NCI-H2081 (cell line): ENCODE results near the gene PPIB.

Source experiments
- DNase-seq, 2 experiments: peaks; one replicate each; lab custom pipeline; 2025; lab: John Stamatoyannopoulos, UW

Gene PPIB

DNA sequence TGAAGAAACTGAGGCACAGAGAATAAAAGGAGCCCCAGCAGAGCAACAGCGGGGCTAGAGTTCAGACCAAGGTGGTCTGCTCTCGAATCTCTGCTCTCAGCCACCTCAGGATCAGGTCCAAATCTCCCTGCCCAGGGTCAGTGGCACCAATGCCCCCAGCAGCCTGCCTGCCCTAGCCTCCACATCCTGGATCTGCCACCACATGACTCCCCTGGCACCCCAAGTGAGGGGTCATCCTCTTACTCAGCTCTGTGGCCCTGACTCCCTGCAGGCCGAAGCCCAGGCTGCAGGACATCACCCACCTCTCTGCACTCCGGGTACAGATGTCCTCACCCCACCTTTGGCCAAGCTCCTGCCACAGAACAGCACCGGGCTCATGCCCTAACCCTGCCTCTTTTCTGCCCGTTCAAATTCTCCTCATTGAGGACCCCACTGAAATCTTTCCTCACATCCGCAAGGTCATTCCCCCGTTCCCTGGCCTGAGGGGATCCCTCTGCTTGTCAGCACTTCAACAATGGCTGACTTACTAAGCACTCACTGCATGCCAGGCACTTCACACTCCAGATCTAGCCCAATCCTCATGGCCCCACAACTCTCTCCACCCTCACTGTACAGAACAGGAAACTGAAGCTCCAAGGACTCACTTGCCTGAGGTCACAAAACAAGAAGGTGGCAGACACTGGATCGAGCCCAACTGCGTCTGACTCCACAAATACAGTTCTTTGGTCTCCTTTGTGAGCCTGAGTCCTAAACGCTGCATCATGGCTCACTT, 4.3 kb downstream of the PPIB start:
- no peak for DNase-seq

DNA sequence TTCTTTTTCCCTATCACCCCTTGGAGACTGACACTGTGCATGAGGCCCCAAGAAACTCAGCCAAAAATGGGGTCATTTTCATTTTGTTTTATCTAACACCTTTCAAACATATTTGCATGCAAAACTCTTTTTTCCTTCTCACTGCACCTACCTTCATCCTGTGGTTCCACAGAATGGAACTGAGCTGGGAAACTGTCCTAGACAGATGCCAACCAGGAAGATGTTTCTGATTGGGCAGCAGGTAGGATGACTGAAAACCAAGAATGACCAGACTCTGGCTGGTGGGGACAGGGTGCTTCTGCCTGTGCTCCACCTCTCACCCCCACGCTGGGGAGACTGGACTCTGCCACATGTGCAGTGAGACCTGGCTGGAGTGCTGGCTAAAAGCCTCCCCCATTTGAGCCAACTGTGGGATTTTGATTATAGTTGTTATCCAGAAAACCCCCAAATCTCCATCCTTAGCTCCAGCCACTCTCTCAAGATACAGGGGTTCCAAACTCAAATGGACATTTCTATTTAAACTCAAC, 5.2 kb downstream of the PPIB start:
- no peak for DNase-seq

GRCh38 chr15:64156652-64157331, 6.0 kb downstream of the PPIB start:
- DNase-seq = no peak

- no peak for DNase-seq
Measured at GRCh38 chr15:64155802-64156651, 6.8 kb downstream of the PPIB start.

DNA sequence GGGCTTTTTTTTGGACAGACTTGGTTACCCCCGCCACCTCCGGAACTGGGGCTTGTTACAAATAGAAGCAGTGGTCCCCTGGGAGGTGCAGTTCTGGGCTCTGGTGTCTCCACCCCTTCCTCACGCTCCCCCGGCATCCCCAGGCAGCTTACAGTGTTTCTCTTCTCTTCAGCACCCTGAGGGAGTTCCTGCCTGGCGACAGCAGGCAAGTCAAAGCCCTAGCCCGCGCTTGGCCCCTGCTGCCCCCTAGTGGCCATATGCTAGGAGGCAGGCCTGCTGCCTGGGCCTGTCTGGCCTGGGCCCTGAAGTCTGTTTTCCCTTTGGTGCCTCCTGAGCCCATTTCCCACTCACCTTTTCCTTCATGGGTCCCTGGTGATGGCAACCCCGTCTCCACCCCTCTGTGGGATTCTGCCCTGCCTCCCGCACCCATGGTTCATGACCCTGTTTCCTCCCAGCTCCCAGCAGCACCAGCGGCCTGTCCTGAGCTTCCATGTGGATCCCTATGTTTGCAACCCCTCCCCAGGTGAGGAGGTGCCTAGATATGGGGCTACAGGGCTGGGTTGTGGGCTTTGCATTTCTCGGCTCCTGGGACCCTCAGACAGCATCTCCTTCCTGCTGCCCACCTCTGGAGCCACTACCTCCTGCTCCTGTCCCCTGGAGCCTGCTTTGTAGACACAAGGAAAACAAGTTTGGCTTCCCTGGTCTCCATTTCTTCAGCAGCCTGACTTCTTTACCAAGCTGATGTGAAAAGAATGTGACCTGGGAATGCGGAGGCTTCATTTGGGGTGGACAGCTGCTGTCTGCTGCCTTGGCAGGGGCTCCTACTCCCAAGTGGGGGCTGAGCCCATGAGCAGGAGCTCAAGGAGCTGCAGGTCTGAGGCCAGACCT, 9.1 kb downstream of the PPIB start:
- DNase-seq = peak; percentile 87

- DNase-seq = peak in 1 of 2 experiments; percentile 22
Measured at GRCh38 chr15:64152507-64153387, 10.1 kb downstream of the PPIB start.

- peak; percentile 42 to 48 for DNase-seq
Measured at GRCh38 chr15:64151727-64152506, 10.9 kb downstream of the PPIB start, which contains the start of gene SNX22. Gene SNX22 (plus strand): TSS chr15:64151731. CDS start chr15:64151776, 45 bp downstream.

GRCh38 chr15:64149893-64150578, 12.8 kb downstream of the PPIB start:
- no peak for DNase-seq

GRCh38 chr15:64149424-64149823, 13.4 kb downstream of the PPIB start:
- DNase-seq = peak in 1 of 2 experiments; percentile 40

DNA sequence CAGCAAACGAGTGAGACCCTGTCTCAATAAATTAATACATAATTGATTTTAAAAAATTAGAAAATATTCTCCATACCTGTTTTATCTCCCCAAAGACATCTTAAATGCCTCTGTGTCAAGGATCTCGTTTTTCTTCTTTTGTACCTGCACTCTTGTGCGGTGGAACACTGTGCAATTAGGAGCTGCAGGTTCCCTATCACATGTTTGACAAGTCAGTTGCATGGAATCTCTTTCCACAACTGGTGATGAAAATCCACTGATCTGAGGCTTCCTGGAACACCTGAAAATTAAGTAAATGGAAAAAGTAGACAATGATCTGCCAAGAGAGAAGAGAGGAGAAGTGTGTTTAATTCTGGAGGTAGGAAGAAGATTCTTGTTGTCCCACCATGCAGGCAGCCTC, 14.2 kb downstream of the PPIB start:
- no peak for DNase-seq

DNA sequence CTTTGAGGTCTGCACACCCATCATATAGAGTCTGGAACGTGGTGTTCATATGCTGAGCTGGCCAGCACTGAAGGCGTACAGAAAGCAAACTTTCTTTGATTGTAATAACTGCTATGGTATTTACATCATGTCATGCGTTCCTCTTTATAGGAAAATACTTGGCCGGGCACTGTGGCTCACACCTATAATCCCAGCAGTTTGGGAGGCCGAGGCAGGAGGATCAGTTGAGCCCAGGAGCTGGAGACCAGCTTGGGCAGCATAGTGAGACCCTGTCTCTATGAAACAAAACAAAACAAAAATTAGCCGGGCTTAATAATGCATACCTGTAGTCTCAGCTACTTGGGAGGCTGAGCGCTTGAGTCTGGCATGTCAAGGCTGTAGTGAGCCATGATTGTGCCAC, 14.7 kb downstream of the PPIB start:
- DNase-seq = no peak

GRCh38 chr15:64146885-64147681, 15.7 kb downstream of the PPIB start:
- DNase-seq = no peak

- no peak for DNase-seq
Measured at GRCh38 chr15:64146520-64146884, 16.3 kb downstream of the PPIB start.

DNA sequence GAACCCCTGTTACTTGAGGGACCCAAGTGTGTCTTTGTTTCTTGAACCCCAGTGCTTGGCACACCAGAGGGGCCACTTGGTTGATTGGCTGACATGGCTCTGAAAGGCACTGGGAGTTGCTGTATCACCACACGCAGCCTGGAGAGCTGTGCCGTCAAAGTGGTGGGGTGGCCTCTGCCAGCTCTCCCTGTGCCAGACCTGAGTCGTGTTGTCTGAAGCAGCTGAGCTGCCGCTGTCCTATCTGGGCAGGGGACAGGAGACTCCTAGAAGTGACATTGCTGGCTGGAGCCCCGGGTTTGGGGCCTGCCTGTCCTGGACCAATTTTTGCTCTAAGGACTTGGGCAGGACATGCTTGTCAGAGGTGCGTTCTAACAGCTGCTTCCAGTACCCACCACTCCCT, 16.8 kb downstream of the PPIB start:
- no peak for DNase-seq

DNA sequence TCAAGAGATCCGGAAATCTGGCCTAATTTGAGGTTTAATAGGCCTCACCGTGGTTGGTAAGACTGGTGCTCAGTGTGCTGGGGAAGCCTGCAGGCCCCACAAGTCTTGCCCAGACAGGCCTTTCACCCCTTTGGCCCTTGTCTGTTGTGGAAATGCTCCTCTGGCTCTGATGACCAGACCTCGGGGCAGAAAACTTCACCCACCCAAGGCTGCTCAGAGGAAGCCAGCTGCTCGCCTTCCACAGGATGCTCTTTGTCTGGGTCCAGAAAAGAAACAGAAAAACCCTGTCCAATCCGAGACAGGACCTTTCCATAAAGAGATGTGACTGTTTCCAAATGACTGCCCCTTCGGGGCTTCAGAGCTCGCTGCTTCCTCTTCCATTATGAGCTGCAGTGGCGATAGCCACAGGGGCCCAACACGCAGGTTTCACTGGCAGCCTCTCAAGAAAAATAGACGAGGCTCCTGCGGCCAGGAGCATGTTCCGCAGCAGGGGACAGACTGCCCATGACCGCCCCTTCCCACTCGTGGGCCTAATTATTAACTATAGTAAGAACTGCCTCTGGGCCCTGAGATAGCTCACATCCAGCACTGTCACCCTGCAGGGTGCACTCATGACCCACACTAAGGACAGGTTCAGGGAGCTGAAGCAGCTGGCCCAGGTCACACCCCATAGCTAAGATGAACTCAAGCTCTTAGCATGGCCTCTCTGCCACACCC, 18.1 kb downstream of the PPIB start:
- DNase-seq = no peak

GRCh38 chr15:64144192-64144564, 18.6 kb downstream of the PPIB start:
- no peak for DNase-seq

- DNase-seq = no peak
Measured at GRCh38 chr15:64143276-64143675, 19.5 kb downstream of the PPIB start.
